ENCODE results near the gene ARHGAP10. TPM values are rescaled to one million over a fixed set of nuclear protein-coding genes. Genes with fewer than 3 reads are reported as not detected.

Gene ARHGAP10
- total and polyA plus RNA-seq, 2 donors (not counting 1 experiment from before 2014, with no cell fraction given), result 0.10 to 0.34 TPM

- ATAC-seq (ENCODE audit: low read depth) (no peak), DNase-seq (no peak)
- Histone ChIP-seq H3K4me2 (replicated peaks; ENCODE audit: low read depth, low read length, poor library complexity, severe bottlenecking) (no peak overlapping the region), H2AFZ (ENCODE audit: insufficient read depth, low read depth, low read length, poor library complexity, severe bottlenecking) (peak overlapping the region; percentile 60), H3K9ac (ENCODE audit: low read length) (no peak overlapping the region), H3K27me3 (replicated peaks in 1 of 4; ENCODE audit: control extremely low read depth in 1 of 4, control insufficient read depth in 3 of 4, insufficient read depth in 4 of 4, low read length in 3 of 4) (no peaks in the 10 kb centered on the region), H4K20me1 (ENCODE audit: control insufficient read depth, insufficient read depth, low read length, poor library complexity, severe bottlenecking) (no peaks in the 10 kb centered on the region), H3K27ac (ENCODE audit: low read length in 2 of 2) (no peak overlapping the region), H3K9me3 (ENCODE audit: control extremely low read depth in 1 of 3, control insufficient read depth in 2 of 3, insufficient read depth in 1 of 3, low read length in 2 of 3) (no peaks in the 10 kb centered on the region), H3K79me2 (ENCODE audit: control insufficient read depth, insufficient read depth, low read length) (no peaks in the 10 kb centered on the region), H3K4me1 (ENCODE audit: control insufficient read depth in 2 of 2, insufficient read depth in 2 of 2, low read length in 2 of 2) (no peaks in the 10 kb centered on the region), H3K36me3 (replicated peaks in 1 of 2; ENCODE audit: control extremely low read depth in 1 of 2, control insufficient read depth in 1 of 2, extremely low read depth in 1 of 2, insufficient read depth in 2 of 2, low read length in 1 of 2) (no peaks in the 10 kb centered on the region), H3K4me3 (ENCODE audit: control extremely low read depth in 1 of 5, extremely low read depth in 1 of 5, insufficient read depth in 1 of 5, low read depth in 2 of 5, low read length in 4 of 5) (no peak overlapping the region)
- intact Hi-C loops (cut with micrococcal nuclease), result no loop called here
- H3K4me3 Mint-ChIP-seq, result no peak overlapping the region
- no peak for TF ChIP-seq CTCF (IDR thresholded peaks at IDR 0.05)
- TF ChIP-seq EZH2 (IDR thresholded peaks at IDR 0.05; ENCODE audit: borderline replicate concordance, insufficient read depth, low read depth, low read length, poor library complexity, severe bottlenecking), result no peak
- H3K4me1 Mint-ChIP-seq, result no peaks in the 10 kb centered on the region
- no peaks in the 10 kb centered on the region for H3K27me3 Mint-ChIP-seq
- 100% methylated on average over 3 of the region's 8 CpGs for WGBS (ENCODE audit: insufficient coverage)
- ChIA-PET POLR2A (no interaction called here), CTCF (interaction anchor here (1.1 kb wide), 1 partner anchor 75 kb away, joined by 3 read pairs; no protein-coding TSS in a partner anchor)
- no peak overlapping the region for H3K27ac Mint-ChIP-seq
- no peaks in the 10 kb centered on the region for H3K9me3 Mint-ChIP-seq (ENCODE audit: insufficient read depth)
Observed at GRCh38 chr4:147791865-147792264, 60.0 kb downstream of the ARHGAP10 start.

- no peak overlapping the region for H3K4me3 ChIP-seq (ENCODE audit: control extremely low read depth in 1 of 5, extremely low read depth in 1 of 5, insufficient read depth in 1 of 5, low read depth in 2 of 5, low read length in 4 of 5)
- Mint-ChIP-seq H3K4me1 (no peaks in the 10 kb centered on the region), H3K27me3 (no peaks in the 10 kb centered on the region), H3K4me3 (no peak overlapping the region), H3K9me3 (ENCODE audit: insufficient read depth) (no peaks in the 10 kb centered on the region), H3K27ac (no peak overlapping the region)
- intact Hi-C loops (cut with micrococcal nuclease), result no loop called here
- no peak for TF ChIP-seq CTCF (IDR thresholded peaks at IDR 0.05)
- TF ChIP-seq EZH2 (IDR thresholded peaks at IDR 0.05; ENCODE audit: borderline replicate concordance, insufficient read depth, low read depth, low read length, poor library complexity, severe bottlenecking), result no peak
- POLR2A ChIA-PET, result no interaction called here
- DNase-seq (no peak), ATAC-seq (ENCODE audit: low read depth) (no peak)
- no peak overlapping the region for H3K4me2 ChIP-seq (replicated peaks; ENCODE audit: low read depth, low read length, poor library complexity, severe bottlenecking)
- H3K9me3 ChIP-seq (ENCODE audit: control extremely low read depth in 1 of 3, control insufficient read depth in 2 of 3, insufficient read depth in 1 of 3, low read length in 2 of 3), result no peaks in the 10 kb centered on the region
- H3K27me3 ChIP-seq (replicated peaks in 1 of 4; ENCODE audit: control extremely low read depth in 1 of 4, control insufficient read depth in 3 of 4, insufficient read depth in 4 of 4, low read length in 3 of 4), result no peaks in the 10 kb centered on the region
- no peak overlapping the region for H3K27ac ChIP-seq (ENCODE audit: low read length in 2 of 2)
- CTCF ChIA-PET, result no interaction called here
- no peaks in the 10 kb centered on the region for H3K79me2 ChIP-seq (ENCODE audit: control insufficient read depth, insufficient read depth, low read length)
- H4K20me1 ChIP-seq (ENCODE audit: control insufficient read depth, insufficient read depth, low read length, poor library complexity, severe bottlenecking), result no peaks in the 10 kb centered on the region
- H3K9ac ChIP-seq (ENCODE audit: low read length), result no peak overlapping the region
- H3K36me3 ChIP-seq (replicated peaks in 1 of 2; ENCODE audit: control extremely low read depth in 1 of 2, control insufficient read depth in 1 of 2, extremely low read depth in 1 of 2, insufficient read depth in 2 of 2, low read length in 1 of 2), result no peaks in the 10 kb centered on the region
- WGBS (ENCODE audit: insufficient coverage), result 60% methylated on average over 4 of the region's 8 CpGs
- H3K4me1 ChIP-seq (ENCODE audit: control insufficient read depth in 2 of 2, insufficient read depth in 2 of 2, low read length in 2 of 2), result no peaks in the 10 kb centered on the region
- H2AFZ ChIP-seq (ENCODE audit: insufficient read depth, low read depth, low read length, poor library complexity, severe bottlenecking), result peak overlapping the region; percentile 28
Observed at GRCh38 chr4:147793569-147794313, 61.9 kb downstream of the ARHGAP10 start.

All from B cell (primary cell).